KOPT-K1 (cell line): ENCODE results near the gene TRPC4.

Experiments
- H3K27ac ChIP-seq: fragments of 200-600 bp; sonication (generic); 2 replicates; pipeline ENCODE4 v1.5.1; 2016; ENCODE audit warnings: antibody characterized with exemption, mild to moderate bottlenecking, low read depth, low read length; ENCODE audit not compliant: poor library complexity, severe bottlenecking
- H3K36me3 ChIP-seq: fragments of 200-600 bp; sonication (generic); 2 replicates; pipeline ENCODE4 v1.5.1; 2017; ENCODE audit warnings: antibody characterized with exemption, mild to moderate bottlenecking, low read length, moderate library complexity; ENCODE audit not compliant: insufficient read depth
- H3K9me3 ChIP-seq: fragments of 200-600 bp; sonication (generic); 2 replicates; pipeline ENCODE4 v1.5.1; 2017; ENCODE audit warnings: antibody characterized with exemption, low read length, mild to moderate bottlenecking; ENCODE audit not compliant: insufficient read depth, poor library complexity, severe bottlenecking

Gene TRPC4

GRCh38 chr13:37667702-37668101 is 201.9 kb downstream of the TRPC4 start:
- Histone ChIP-seq H3K9me3 (no peaks in the 10 kb centered on the region), H3K36me3 (no peaks in the 10 kb centered on the region), H3K27ac (no peak overlapping the region)

DNA sequence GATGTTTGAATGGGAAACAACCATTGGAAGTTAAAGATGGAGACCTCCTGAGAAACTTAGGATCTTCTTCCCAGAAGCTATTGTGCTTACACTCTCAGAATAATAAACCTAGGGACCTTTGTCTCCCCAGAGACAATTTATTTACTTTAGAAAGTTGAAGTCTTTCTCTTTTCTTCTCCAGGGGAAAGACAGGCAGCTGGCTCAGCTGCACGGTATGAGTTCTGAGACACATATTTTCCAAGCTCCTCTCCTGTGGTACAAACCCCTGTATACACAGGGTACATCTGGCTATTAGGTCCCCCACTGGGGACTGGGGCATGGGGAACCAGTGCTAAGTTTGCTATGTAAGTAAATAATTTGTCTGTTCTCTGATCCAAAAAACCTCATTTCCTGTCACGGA is 203.5 kb downstream of the TRPC4 start:
- no peaks in the 10 kb centered on the region for H3K36me3 ChIP-seq
- H3K27ac ChIP-seq: no peak overlapping the region

GRCh38 chr13:37665420-37665819 is 204.2 kb downstream of the TRPC4 start:
- Histone ChIP-seq H3K27ac (no peak overlapping the region), H3K36me3 (no peaks in the 10 kb centered on the region), H3K9me3 (no peaks in the 10 kb centered on the region)

More for the DNA sequence above, 203.5 kb downstream of the TRPC4 start:
- no peaks in the 10 kb centered on the region for H3K9me3 ChIP-seq

- H3K36me3 ChIP-seq: no peaks in the 10 kb centered on the region
- H3K27ac ChIP-seq: no peak overlapping the region
- H3K9me3 ChIP-seq: no peaks in the 10 kb centered on the region
Measured at GRCh38 chr13:37663724-37664123, 205.8 kb downstream of the TRPC4 start.

DNA sequence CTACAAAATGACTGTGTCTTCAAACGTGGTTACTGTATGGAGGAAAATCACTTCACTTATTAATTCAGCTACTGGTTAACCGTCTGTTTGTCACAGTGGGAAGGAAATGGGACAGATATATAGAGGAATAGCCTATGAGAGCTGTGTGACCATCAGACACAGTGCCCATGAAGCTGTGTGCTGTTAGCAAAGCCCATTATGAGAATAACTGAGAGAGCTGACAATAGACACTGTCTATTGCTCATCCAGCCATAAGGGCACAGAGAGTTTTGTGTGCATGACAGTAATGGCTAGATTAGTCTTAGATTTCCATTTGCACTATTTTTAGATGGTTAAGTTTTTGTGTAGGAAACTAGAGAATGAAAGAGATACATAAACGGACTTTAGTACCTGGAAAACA is 206.9 kb downstream of the TRPC4 start:
- Histone ChIP-seq H3K27ac (no peak overlapping the region), H3K36me3 (no peaks in the 10 kb centered on the region), H3K9me3 (no peaks in the 10 kb centered on the region)

- Histone ChIP-seq H3K36me3 (no peaks in the 10 kb centered on the region), H3K27ac (no peak overlapping the region), H3K9me3 (no peaks in the 10 kb centered on the region)
Measured at GRCh38 chr13:37657956-37658355, 211.6 kb downstream of the TRPC4 start.

GRCh38 chr13:37657134-37657533 is 212.4 kb downstream of the TRPC4 start:
- Histone ChIP-seq H3K36me3 (no peaks in the 10 kb centered on the region), H3K27ac (no peak overlapping the region), H3K9me3 (no peaks in the 10 kb centered on the region)

- H3K36me3 ChIP-seq: no peaks in the 10 kb centered on the region
- no peaks in the 10 kb centered on the region for H3K9me3 ChIP-seq
- H3K27ac ChIP-seq: no peak overlapping the region
Measured at GRCh38 chr13:37656247-37656940, 213.2 kb downstream of the TRPC4 start.

DNA sequence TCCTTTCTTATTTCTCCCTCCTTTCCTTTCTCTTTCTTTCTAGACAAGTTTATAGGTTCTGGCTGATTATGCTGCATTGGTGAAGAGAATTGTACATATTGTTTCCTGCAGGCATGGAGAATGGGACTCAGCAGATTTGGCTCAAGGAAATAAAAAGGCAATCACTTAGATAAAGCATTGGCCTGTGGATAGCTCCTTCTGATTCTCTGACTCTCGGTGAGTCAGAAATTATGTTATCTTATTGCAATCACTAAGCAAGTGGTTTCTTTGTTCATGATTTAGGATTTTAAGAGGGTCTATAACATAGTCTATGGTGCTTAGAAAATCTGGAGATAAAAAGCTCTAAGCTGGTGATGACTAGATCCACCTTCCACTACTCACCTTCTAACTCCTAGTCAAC is 217.0 kb downstream of the TRPC4 start:
- Histone ChIP-seq H3K9me3 (no peaks in the 10 kb centered on the region), H3K27ac (no peak overlapping the region), H3K36me3 (no peaks in the 10 kb centered on the region)

GRCh38 chr13:37651891-37652290 is 217.7 kb downstream of the TRPC4 start:
- Histone ChIP-seq H3K27ac (no peak overlapping the region), H3K9me3 (no peaks in the 10 kb centered on the region), H3K36me3 (no peaks in the 10 kb centered on the region)

- Histone ChIP-seq H3K9me3 (no peaks in the 10 kb centered on the region), H3K27ac (no peak overlapping the region), H3K36me3 (no peaks in the 10 kb centered on the region)
Measured at GRCh38 chr13:37648609-37649008, 221.0 kb downstream of the TRPC4 start.

DNA sequence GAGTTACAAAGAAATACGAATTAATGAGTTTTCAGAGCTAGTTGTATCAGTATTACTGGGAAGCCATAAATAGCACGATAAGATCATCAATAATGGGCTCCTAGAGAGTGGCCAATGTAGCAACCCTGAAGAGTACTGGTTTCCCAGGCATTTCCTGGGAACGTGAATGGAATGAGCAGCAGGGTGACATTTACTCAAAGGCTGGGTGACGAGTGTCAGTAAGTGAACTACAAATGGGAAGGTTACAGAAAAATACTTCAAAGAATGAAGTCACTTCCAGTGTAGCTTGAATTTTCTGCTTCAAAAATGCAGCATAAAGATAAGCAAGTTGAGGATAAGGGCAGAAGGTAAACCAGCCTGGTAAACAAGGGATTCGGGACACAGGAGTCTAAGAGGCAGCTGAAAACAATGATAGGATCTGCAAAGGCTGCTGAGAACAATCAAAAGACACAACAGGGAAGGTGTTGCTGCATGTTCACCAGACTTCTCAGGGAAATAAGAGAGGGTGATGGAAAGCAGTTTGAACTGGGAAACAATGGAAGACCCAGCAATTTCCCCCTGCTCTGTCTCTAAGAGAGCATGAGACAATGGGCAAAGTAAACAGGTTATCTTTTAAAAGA is 222.4 kb downstream of the TRPC4 start:
- Histone ChIP-seq H3K27ac (no peak overlapping the region), H3K9me3 (no peaks in the 10 kb centered on the region), H3K36me3 (no peaks in the 10 kb centered on the region)

DNA sequence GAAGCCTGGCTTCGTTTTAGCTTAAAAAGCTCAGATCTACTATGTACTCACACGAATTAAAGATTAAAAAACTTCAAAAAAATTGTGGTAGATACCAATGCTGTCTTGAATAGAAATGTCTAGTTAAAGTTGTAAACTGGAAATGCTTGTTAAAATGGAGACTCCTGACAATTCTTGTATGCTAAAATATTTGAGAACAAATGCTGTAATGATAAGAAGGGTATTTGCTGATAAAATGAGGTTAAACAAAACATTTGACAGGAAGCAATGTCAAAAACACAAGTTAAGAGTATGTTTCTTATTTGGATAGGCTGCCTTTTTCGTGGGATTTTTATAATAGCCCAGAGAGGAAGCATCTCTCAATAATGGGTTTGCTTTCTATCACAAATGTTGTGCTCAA is 223.0 kb downstream of the TRPC4 start:
- Histone ChIP-seq H3K27ac (no peak overlapping the region), H3K36me3 (no peaks in the 10 kb centered on the region)

DNA sequence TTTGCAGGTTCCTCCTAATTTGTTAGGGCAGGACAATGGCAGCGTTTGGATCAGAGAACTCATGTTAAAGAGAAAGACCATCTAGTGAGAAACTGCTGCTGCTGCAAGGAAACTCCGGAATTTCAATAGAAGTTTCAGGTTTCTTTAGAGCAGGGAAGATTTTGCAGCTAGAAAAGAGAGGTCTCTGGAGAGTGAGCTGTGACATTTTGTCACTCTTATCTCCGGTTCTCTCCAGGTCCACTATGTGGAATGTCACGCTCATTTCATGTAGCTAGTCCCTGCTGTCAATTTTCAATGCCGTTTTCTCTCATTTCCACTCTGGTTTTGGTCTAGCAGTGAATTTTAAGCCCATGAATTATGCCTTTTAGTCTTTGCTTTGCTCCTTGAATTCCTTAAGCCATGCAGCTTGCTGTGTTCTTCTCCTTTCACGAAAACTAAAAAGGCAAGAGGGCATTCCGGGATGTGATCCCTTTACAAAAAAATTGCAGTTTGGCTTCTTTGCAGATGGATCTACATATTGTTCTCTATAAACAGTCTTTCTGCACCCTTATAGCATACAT is 224.3 kb downstream of the TRPC4 start:
- no peak overlapping the region for H3K27ac ChIP-seq

More for the DNA sequence above, 223.0 kb downstream of the TRPC4 start:
- H3K9me3 ChIP-seq: no peaks in the 10 kb centered on the region

GRCh38 chr13:37641391-37641790 is 228.2 kb downstream of the TRPC4 start:
- Histone ChIP-seq H3K9me3 (no peaks in the 10 kb centered on the region), H3K27ac (no peak overlapping the region), H3K36me3 (no peaks in the 10 kb centered on the region)

More for the DNA sequence above, 224.3 kb downstream of the TRPC4 start:
- Histone ChIP-seq H3K36me3 (no peaks in the 10 kb centered on the region), H3K9me3 (no peaks in the 10 kb centered on the region)

- Histone ChIP-seq H3K36me3 (no peaks in the 10 kb centered on the region), H3K27ac (no peak overlapping the region), H3K9me3 (no peaks in the 10 kb centered on the region)
Measured at GRCh38 chr13:37640499-37640898, 229.1 kb downstream of the TRPC4 start.
